SH-SY5Y (cell line): Measurements from ENCODE around the gene ADGRA3.

Source experiments
- GATA2 ChIP-seq: IDR thresholded peaks from 2 replicates; pipeline ENCODE4 v1.6.1; 2011; ENCODE audit warnings: mild to moderate bottlenecking, low read depth, low read length
- GATA3 ChIP-seq: IDR thresholded peaks from 2 replicates; pipeline ENCODE4 v1.6.1; 2011; ENCODE audit warnings: low read depth, mild to moderate bottlenecking, low read length, moderate library complexity

The ADGRA3 gene

DNA sequence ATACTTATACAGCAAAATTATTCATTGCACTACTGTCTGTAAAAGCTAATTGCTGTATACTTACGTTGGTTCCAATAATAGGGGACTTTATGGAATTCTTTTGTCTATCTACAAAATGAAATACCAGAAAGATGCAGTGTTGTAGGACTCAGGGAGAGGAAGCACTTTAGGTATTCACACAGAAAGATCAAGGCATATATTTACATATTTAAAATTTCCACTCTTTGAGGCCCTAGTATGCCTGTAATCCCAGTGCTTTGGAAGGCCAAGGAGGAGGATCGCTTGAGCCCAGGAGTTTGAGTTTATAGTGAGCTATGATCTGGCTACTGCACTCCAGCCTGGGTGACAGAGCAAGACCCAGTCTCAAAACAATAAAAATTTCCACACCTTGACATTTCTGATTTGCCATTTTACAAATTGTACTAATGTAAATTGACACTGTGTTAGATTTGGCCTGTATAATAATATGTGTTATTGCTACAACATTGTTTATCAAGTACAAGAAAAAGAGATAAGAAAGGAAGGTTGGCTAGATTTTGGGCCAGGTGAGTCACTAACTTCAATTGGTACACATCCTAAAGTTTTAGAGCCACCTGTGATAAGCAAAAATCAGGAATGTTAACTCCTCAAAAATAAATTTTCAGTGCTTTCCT lies 35.1 kb downstream of the ADGRA3 start:
- TF ChIP-seq GATA3 (no peak), GATA2 (no peak)

- no peak for TF ChIP-seq GATA2
- TF ChIP-seq GATA3: no peak
Measured at GRCh38 chr4:22478426-22478825, 37.4 kb downstream of the ADGRA3 start.

- no peak for TF ChIP-seq GATA2
- TF ChIP-seq GATA3: no peak
Measured at GRCh38 chr4:22477813-22478182, 38.1 kb downstream of the ADGRA3 start.

GRCh38 chr4:22477136-22477812 lies 38.6 kb downstream of the ADGRA3 start:
- TF ChIP-seq GATA3: no peak
- no peak for TF ChIP-seq GATA2

DNA sequence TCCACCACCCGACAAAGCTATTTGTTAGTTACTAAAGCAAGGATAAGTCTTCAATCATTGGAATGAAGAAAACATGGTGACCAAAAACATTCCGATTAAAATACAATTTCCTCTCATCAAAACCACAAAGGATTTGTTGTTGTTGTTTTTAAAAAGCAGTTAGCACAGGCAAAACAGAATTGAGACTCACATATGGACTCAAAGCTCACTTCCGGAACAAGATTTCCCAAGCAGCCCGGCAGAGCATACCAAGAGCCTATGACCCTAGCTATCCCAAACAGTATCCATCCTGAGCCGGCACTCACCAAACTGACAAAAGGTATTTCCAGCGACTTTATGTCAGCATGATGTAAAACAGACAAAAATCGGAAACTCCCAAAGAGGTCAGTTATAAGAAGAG lies 39.9 kb downstream of the ADGRA3 start:
- TF ChIP-seq GATA3: no peak
- no peak for TF ChIP-seq GATA2

DNA sequence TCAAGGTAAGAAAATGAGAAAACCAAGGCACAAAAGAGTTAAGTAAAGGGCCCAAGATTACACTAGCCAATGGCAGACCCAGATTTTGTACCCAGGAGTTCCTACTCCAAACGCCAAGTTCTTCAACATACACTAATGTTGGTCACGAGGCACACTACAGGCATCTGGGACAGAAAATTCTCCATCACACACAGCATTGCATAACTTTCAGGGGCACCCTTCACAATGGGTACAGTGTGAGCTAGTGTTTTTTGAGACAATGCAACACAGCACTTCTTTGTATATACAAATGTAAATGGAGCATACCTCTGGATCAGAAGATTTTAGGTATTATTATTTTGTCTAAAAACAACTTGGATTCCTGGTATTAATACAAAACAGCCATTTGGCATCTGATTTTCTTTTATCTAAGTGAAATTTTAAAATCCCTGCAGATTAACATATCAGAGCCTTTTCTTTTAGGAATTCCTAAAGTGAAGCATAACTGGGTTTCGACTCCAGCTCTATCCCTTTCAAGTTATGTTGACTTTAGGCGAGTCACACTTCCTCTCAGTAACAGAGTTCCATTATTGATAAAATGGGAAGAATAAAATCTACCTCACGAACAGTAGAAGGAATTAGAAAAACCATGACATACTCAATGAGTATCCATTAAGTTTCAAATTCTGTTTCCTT lies 41.1 kb downstream of the ADGRA3 start:
- TF ChIP-seq GATA2 (no peak), GATA3 (no peak)

DNA sequence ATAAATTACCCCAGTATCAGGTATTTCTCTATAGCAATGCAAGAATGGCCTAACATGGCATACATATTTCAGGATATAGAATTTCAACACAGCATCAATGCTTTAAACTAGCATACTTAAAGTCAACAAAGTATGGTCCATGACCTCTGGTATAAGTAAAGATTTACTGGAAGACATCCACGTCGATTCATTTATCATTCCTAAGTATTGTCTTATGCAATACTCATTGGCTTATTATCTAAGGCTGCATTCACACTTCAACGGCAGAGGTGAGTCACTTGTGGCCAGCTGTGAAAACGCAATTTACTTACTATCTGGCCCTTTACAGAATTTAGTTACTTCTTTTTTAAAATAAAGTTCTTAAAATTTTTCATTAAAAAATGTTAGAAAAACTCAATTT lies 42.6 kb downstream of the ADGRA3 start:
- TF ChIP-seq GATA3 (no peak), GATA2 (no peak)

GRCh38 chr4:22471999-22472461 lies 43.8 kb downstream of the ADGRA3 start:
- no peak for TF ChIP-seq GATA3
- TF ChIP-seq GATA2: no peak

DNA sequence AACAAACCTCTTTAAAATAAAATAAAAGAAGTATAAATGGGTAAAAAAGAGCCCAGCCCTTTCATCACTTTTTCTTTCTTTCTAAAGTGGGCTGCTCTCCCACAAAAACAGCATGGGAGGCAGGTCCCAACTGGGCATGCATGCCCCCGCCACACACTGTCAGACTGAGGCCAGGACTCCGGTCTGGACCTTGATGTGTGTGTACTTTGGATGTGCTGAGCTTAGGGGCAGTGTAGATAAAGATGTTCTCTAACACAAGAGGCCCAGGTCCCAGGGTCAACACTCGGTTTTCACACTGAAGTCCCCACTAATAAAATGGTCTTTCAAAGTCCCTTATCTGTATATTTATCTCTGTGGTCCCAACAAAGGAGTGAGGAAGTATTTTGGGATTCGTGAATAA lies 44.4 kb downstream of the ADGRA3 start:
- no peak for TF ChIP-seq GATA3

DNA sequence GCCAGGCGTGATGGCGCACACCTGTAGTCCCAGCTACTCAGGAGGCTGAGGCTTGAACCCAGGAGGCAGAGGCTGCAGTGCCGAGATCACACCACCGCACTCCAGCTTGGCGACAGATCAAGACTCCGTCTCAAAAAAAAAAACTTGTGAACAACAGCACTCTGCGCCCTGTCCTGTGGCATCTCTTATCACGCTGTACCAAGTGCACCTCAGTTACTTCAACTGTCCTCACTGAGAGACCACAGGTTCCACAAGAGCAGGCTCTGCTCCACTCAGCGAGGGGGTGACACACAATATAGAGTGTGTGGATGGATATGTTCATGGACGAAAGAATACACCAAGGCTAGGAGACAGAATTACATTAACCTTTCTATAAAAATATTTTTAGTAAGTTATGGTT lies 49.3 kb downstream of the ADGRA3 start:
- TF ChIP-seq GATA3 (no peak), GATA2 (no peak)

GRCh38 chr4:22465996-22466395 lies 49.9 kb downstream of the ADGRA3 start:
- TF ChIP-seq GATA2 (no peak), GATA3 (no peak)

DNA sequence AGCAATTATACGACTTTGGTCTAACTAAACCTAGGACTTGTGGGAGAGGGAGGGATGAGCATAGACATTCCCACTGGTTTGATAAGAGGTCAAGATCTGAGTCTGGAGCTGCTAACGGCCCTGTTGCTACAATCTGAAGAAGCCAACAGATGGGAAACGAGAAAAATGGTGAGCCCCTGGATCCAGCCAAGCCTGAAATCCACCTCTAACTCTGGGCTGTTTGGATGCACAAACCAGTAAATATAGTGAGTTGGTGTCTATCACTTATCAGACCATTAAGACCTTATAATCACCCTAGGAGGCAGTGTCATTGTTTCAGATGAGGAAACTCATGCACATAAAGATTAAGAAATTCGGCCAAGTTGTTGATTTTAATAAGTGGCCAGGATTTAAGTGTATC lies 50.5 kb downstream of the ADGRA3 start:
- TF ChIP-seq GATA3: no peak
- no peak for TF ChIP-seq GATA2

DNA sequence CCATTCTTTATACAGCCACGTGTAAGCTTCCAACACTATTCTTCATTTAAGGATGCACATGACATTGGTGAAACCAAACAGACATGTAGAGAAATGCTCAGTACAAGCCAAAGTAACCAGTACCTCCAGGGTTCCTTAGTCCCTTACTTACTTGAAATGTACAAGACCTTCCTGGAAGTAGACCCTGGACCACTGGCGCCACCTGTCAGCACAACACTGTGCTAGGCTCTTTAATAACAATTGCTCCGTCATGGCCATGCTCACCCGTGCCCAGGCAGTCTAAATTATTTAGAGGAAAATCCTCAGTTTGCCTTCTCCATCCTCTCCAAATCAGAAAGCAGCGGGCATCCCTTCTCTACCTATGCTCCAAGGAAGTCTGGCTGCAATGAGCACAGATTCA lies 52.7 kb downstream of the ADGRA3 start:
- no peak for TF ChIP-seq GATA3

DNA sequence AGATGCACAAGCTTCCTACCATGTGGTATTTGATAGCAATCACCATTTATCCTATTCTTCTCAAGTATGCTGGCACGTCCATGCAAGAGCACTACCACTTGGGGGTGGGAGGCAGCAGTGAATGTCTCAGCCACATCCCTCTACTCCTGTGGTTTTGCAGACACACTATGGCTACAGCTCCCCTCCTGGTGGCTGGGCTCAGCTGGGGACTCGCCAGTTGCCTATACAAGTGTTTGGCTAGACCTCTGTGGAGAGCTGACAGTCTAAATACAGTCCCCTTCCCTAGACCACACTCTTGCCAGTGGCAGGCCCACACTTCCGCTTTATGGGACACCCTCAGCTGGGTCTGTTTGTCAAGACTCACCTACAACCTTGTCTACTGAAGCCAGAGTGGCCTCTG lies 53.2 kb downstream of the ADGRA3 start:
- no peak for TF ChIP-seq GATA2
- TF ChIP-seq GATA3: no peak

- no peak for TF ChIP-seq GATA2
- TF ChIP-seq GATA3: no peak
Measured at GRCh38 chr4:22460266-22460665, 55.6 kb downstream of the ADGRA3 start.
